Gastrocnemius medialis (tissue), 4 donors: Measurements from ENCODE around the gene PRKG1. TPM values are rescaled to one million over a fixed set of nuclear protein-coding genes. Genes with fewer than 3 reads are reported as not detected.

Source experiments
- ATAC-seq, 2 donors: fragments of 150-250 bp; one replicate each; pipeline ENCODE4 v1.9.1; 2016
- DNase-seq, 2 donors: peaks; one replicate each; pipeline ENCODE4 v3.0.0-alpha.2; 2019
- H3K27ac ChIP-seq, 4 donors: fragments of 200-600 bp; sonication (generic); 1 replicate in 1 of 4; 2 replicates in 3 of 4; pipeline ENCODE4 v1.5.1; 2016 to 2018; ENCODE audit warnings: mild to moderate bottlenecking in 2 of 4, moderate library complexity in 1 of 4
- H3K27me3 ChIP-seq, 3 donors: fragments of 200-600 bp; sonication (generic) in 2 of 3; 1 replicate in 1 of 3; 2 replicates in 2 of 3; pipeline versions ENCODE4 v1.5.1 to v1.6.0; 2016 to 2019; ENCODE audit warnings: mild to moderate bottlenecking in 1 of 3, moderate library complexity in 1 of 3
- H3K36me3 ChIP-seq, 2 donors: fragments of 200-600 bp; sonication (generic) in 1 of 2; one replicate each; pipeline ENCODE4 v1.5.1; 2017 to 2018
- H3K4me1 ChIP-seq, 2 donors: fragments of 200-600 bp; sonication (generic) in 1 of 2; one replicate each; pipeline ENCODE4 v1.5.1; 2016 to 2017; ENCODE audit warnings: mild to moderate bottlenecking in 2 of 2
- H3K4me3 ChIP-seq, 4 donors: fragments of 200-600 bp; sonication (generic) in 3 of 4; 1 replicate in 1 of 4; 2 replicates in 3 of 4; pipeline ENCODE4 v1.5.1; 2016 to 2019; ENCODE audit warnings: mild to moderate bottlenecking in 2 of 4
- H3K9me3 ChIP-seq, 3 donors: fragments of 200-600 bp; sonication (generic) in 2 of 3; 1 replicate in 1 of 3; 2 replicates in 2 of 3; pipeline ENCODE4 v1.5.1; 2016 to 2019
- CTCF ChIP-seq, 5 experiments: fragments of 450-650 bp in 3 of 5; fragments of 200-600 bp in 2 of 5; sonication (generic) in 2 of 5; IDR thresholded peaks in 4 of 5; conservative IDR thresholded peaks in 1 of 5; 1 replicate in 4 of 5; 2 replicates in 1 of 5; pipeline ENCODE4 v1.5.1; 2016 to 2019; ENCODE audit warnings: antibody characterized with exemption in 5 of 5, mild to moderate bottlenecking in 3 of 5, moderate library complexity in 3 of 5
- POLR2A ChIP-seq, 2 donors: fragments of 450-650 bp; IDR thresholded peaks; one replicate each; pipeline ENCODE4 v1.6.1; 2017; ENCODE audit warnings: antibody characterized with exemption in 2 of 2, mild to moderate bottlenecking in 2 of 2, moderate library complexity in 2 of 2
- in situ Hi-C, 4 donors: fragments of 200-750 bp; cut with MboI; loops; one replicate each; pipeline versions ENCODE4 v1.15.0 to v1.8.0; 2017; ENCODE audit warnings: low sequenced_read_pairs in 4 of 4
- intact Hi-C: fragments of 100-400 bp; cut with DNase I; formaldehyde crosslinking; loops from one replicate; pipeline ENCODE4 v1.15.1; 2023; ENCODE audit warnings: low total_unique reads
- total RNA-seq, 4 donors: library from RNA; depleted of rRNA; stranded (reverse); fragments of >200 nt; gene quantifications; one replicate each; pipeline versions ENCODE4 v1.1.0 to v1.2.3, GENCODE V29; 2016

The PRKG1 gene
- total RNA-seq, 4 donors from 2014 or later: 10.4 to 39.4 (median 25.1) TPM

- in situ Hi-C loops: no loop called here
Observed at GRCh38 chr10:52099026-52099600, 1024.8 kb downstream of the PRKG1 start.

GRCh38 chr10:52100011-52100547 is 1025.8 kb downstream of the PRKG1 start:
- ATAC-seq: no peak
- DNase-seq: no peak
- Histone ChIP-seq H3K27ac (no peak overlapping the region), H3K4me1 (peaks cover 0 to 6% of the 10 kb centered on the region in 2 donors), H3K4me3 (no peak overlapping the region), H3K36me3 (no peaks in the 10 kb centered on the region), H3K27me3 (no peaks in the 10 kb centered on the region), H3K9me3 (no peaks in the 10 kb centered on the region)
- in situ Hi-C loops: no loop called here
- TF ChIP-seq POLR2A (IDR thresholded peaks at IDR 0.05) (no peak), CTCF (IDR thresholded peaks at IDR 0.05 in 4 of 5, conservative IDR thresholded peaks at IDR 0.05 in 1 of 5) (no peak)
- intact Hi-C loops: no loop called here

More at GRCh38 chr10:52099026-52099600, 1024.8 kb downstream of the PRKG1 start:
- DNase-seq: no peak
- no peaks in the 10 kb centered on the region for H3K9me3 ChIP-seq
- no peaks in the 10 kb centered on the region for H3K36me3 ChIP-seq
- no peak for TF ChIP-seq CTCF (IDR thresholded peaks at IDR 0.05 in 4 of 5, conservative IDR thresholded peaks at IDR 0.05 in 1 of 5)
- TF ChIP-seq POLR2A (IDR thresholded peaks at IDR 0.05): no peak
- H3K4me1 ChIP-seq: peaks cover 0 to 6% of the 10 kb centered on the region in 2 donors
- ATAC-seq: no peak
- H3K27ac ChIP-seq: no peak overlapping the region
- no peak overlapping the region for H3K4me3 ChIP-seq
- intact Hi-C loops: no loop called here
- H3K27me3 ChIP-seq: no peaks in the 10 kb centered on the region

GRCh38 chr10:52105301-52105700 is 1031.0 kb downstream of the PRKG1 start:
- no peak for DNase-seq
- Histone ChIP-seq H3K9me3 (no peaks in the 10 kb centered on the region), H3K36me3 (no peaks in the 10 kb centered on the region), H3K4me3 (no peak overlapping the region), H3K4me1 (peaks cover 30 to 35% of the 10 kb centered on the region in 2 donors), H3K27ac (peak overlapping the region in 2 of 4 donors; percentile 77 to 87), H3K27me3 (no peaks in the 10 kb centered on the region)
- intact Hi-C loops (loop anchor here (5.0 kb wide), 2 partner anchors 152 to 408 kb away; partner anchors contain the start of gene CSTF2T), in situ Hi-C loops (no loop called here)
- TF ChIP-seq CTCF (IDR thresholded peaks at IDR 0.05 in 4 of 5, conservative IDR thresholded peaks at IDR 0.05 in 1 of 5) (no peak), POLR2A (IDR thresholded peaks at IDR 0.05) (no peak)
- ATAC-seq: no peak

GRCh38 chr10:52106011-52106410 is 1031.7 kb downstream of the PRKG1 start:
- H3K9me3 ChIP-seq: no peaks in the 10 kb centered on the region
- DNase-seq (no peak), ATAC-seq (no peak)
- H3K4me3 ChIP-seq: no peak overlapping the region
- H3K4me1 ChIP-seq: peaks cover 31 to 41% of the 10 kb centered on the region in 2 donors
- intact Hi-C loops (loop anchor here (5.0 kb wide), 2 partner anchors 151 to 409 kb away; partner anchors contain the start of gene CSTF2T), in situ Hi-C loops (no loop called here)
- H3K27ac ChIP-seq: peak overlapping the region; percentile 76 to 87 (median 78)
- TF ChIP-seq POLR2A (IDR thresholded peaks at IDR 0.05) (no peak), CTCF (IDR thresholded peaks at IDR 0.05 in 4 of 5, conservative IDR thresholded peaks at IDR 0.05 in 1 of 5) (no peak)
- H3K36me3 ChIP-seq: no peaks in the 10 kb centered on the region
- no peaks in the 10 kb centered on the region for H3K27me3 ChIP-seq
